Measurements from ENCODE around the gene SPEN.

DNA sequence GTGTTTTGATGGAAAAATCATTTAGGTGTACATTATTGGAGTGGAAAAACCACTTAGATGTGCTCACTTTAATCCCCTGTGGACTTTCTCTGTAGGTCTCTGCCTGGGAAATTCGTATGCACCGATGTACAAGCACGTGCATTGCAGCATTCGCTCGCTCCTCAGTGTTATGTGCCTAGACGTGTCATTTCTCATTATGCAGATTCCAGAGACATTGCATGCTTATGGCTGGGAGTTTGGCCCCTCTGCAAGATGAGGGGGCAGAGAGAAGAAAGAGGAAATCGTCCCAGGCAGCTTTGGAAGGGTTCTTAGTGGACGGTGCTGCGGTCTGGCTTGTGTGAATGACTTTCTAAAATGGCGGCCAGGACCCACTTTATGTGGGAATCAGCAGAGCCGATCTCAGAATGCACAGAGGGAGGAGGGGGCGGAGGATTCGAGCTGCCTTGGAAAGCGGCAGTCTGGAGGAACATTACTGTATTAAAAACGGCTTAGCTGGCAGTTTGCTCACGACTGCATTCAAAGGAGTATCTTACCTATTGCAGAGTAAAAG, 2.3 kb downstream of the SPEN start:
- TF ChIP-seq POLR2A (IDR thresholded peaks at IDR 0.05), result no peak
- TF ChIP-seq EP300 (IDR thresholded peaks at IDR 0.05), result no peak
